ENCODE results near the gene TMEM232.

TMEM232 gene

GRCh38 chr5:110572729-110573128, 153.7 kb downstream of the TMEM232 start:
- no peaks in the 10 kb centered on the region for H3K4me1 Mint-ChIP-seq
- no peaks in the 10 kb centered on the region for H3K27me3 Mint-ChIP-seq (ENCODE audit: low read depth, poor library complexity)
- H3K27ac Mint-ChIP-seq, result no peak overlapping the region
- H3K9me3 Mint-ChIP-seq, result no peaks in the 10 kb centered on the region
- DNase-seq, result no peak
- no peak overlapping the region for H3K4me3 Mint-ChIP-seq
- no peaks in the 10 kb centered on the region for H3K36me3 Mint-ChIP-seq (ENCODE audit: low read depth)
- TF ChIP-seq CTCF (IDR thresholded peaks at IDR 0.05), result no peak

DNA sequence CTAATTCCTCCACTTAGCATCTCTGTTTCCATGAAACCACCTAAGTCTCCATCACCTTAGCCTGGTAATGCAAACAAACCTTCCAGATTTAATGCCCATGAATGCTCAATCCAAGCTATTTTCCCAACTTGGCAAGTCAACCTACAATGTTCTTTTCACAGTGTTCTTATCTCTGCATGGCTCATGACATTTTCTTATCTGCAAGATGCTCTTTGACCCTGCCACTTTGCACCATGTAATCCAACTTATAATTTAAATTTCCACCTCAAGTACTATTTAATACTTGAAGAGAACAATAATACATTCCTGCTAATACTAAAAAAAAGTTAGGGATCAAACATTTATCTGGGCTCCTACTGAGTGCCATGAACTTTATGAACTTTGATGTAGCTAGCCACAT, 164.3 kb downstream of the TMEM232 start:
- no peak for TF ChIP-seq CTCF (IDR thresholded peaks at IDR 0.05)
- Mint-ChIP-seq H3K9me3 (no peaks in the 10 kb centered on the region), H3K4me3 (no peak overlapping the region)

DNA sequence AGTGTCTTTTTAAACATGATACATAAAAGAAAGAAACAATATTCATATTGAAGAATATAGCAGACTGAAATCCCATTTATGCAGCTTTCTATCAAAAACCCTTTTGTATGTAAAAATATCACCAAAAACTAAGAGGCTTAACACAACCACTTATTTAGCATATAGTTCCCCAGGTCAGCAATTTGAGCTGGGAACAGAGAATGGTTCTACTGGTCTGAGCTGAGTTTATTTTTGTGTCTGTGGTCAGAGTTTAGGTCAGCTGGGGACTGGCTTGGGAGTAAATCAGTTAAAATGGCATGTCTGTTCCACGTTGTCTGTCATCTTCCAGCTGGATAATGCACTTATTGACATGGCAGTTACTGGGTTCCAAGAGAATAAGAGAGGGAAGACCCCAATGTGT, 165.0 kb downstream of the TMEM232 start:
- Mint-ChIP-seq H3K27me3 (ENCODE audit: low read depth, poor library complexity) (no peaks in the 10 kb centered on the region), H3K36me3 (ENCODE audit: low read depth) (no peaks in the 10 kb centered on the region), H3K27ac (no peak overlapping the region), H3K4me1 (no peaks in the 10 kb centered on the region), H3K4me3 (no peak overlapping the region), H3K9me3 (no peaks in the 10 kb centered on the region)
- no peak for TF ChIP-seq CTCF (IDR thresholded peaks at IDR 0.05)
- no peak for DNase-seq

More for the DNA sequence above, 164.3 kb downstream of the TMEM232 start:
- H3K27me3 Mint-ChIP-seq (ENCODE audit: low read depth, poor library complexity), result no peaks in the 10 kb centered on the region
- no peak overlapping the region for H3K27ac Mint-ChIP-seq
- no peak for DNase-seq
- no peaks in the 10 kb centered on the region for H3K36me3 Mint-ChIP-seq (ENCODE audit: low read depth)
- no peaks in the 10 kb centered on the region for H3K4me1 Mint-ChIP-seq

GRCh38 chr5:110549301-110549700, 177.2 kb downstream of the TMEM232 start:
- H3K27me3 Mint-ChIP-seq (ENCODE audit: low read depth, poor library complexity), result peaks cover 4% of the 10 kb centered on the region
- no peak overlapping the region for H3K4me3 Mint-ChIP-seq
- peaks cover 12% of the 10 kb centered on the region for H3K9me3 Mint-ChIP-seq
- H3K27ac Mint-ChIP-seq, result no peak overlapping the region
- H3K4me1 Mint-ChIP-seq, result no peaks in the 10 kb centered on the region
- DNase-seq, result no peak
- H3K36me3 Mint-ChIP-seq (ENCODE audit: low read depth), result no peaks in the 10 kb centered on the region
- TF ChIP-seq CTCF (IDR thresholded peaks at IDR 0.05), result no peak

GRCh38 chr5:110548171-110548570, 178.3 kb downstream of the TMEM232 start:
- no peak overlapping the region for H3K4me3 Mint-ChIP-seq
- H3K27me3 Mint-ChIP-seq (ENCODE audit: low read depth, poor library complexity), result no peaks in the 10 kb centered on the region
- no peak overlapping the region for H3K27ac Mint-ChIP-seq
- no peak for TF ChIP-seq CTCF (IDR thresholded peaks at IDR 0.05)
- H3K9me3 Mint-ChIP-seq, result peaks cover 6% of the 10 kb centered on the region
- H3K36me3 Mint-ChIP-seq (ENCODE audit: low read depth), result no peaks in the 10 kb centered on the region
- no peak for DNase-seq
- no peaks in the 10 kb centered on the region for H3K4me1 Mint-ChIP-seq

- H3K27me3 Mint-ChIP-seq (ENCODE audit: low read depth, poor library complexity), result no peaks in the 10 kb centered on the region
- H3K27ac Mint-ChIP-seq, result no peak overlapping the region
- H3K4me1 Mint-ChIP-seq, result no peaks in the 10 kb centered on the region
- no peak for DNase-seq
- H3K36me3 Mint-ChIP-seq (ENCODE audit: low read depth), result no peaks in the 10 kb centered on the region
- TF ChIP-seq CTCF (IDR thresholded peaks at IDR 0.05), result no peak
- H3K4me3 Mint-ChIP-seq, result no peak overlapping the region
- peaks cover 6% of the 10 kb centered on the region for H3K9me3 Mint-ChIP-seq
Observed at GRCh38 chr5:110547495-110547894, 179.0 kb downstream of the TMEM232 start.

Measured in nephron progenitor cell (in vitro differentiated cells).